SK-N-SH treated with all-trans-retinoic acid at 6 μM for 48 hours (cell line): ENCODE measurements around the gene APBB1IP.
A peak's percentile ranks its signal among the peaks of the same experiment; 100 is the strongest.

Source experiments
- ATAC-seq: fragments of 200-7000 bp; cut with Tn5 transposase; 3 replicates; pipeline ENCODE4 v1.9.1; 2020; ENCODE audit warnings: mild to moderate bottlenecking, moderate library complexity
- ARNTL ChIP-seq: fragments of 450-650 bp; formaldehyde crosslinking; IDR thresholded peaks from 2 replicates; pipeline ENCODE4 v1.5.0; 2020; ENCODE audit warnings: low read depth, mild to moderate bottlenecking, moderate library complexity, borderline replicate concordance
- BACH2 ChIP-seq: fragments of 250-450 bp; sonication (Bioruptor Pico); IDR thresholded peaks from 2 replicates; pipeline ENCODE4 v1.9.0; 2021; ENCODE audit warnings: mild to moderate bottlenecking, borderline replicate concordance
- CSDC2 ChIP-seq: fragments of 250-450 bp; sonication (Bioruptor Pico); IDR thresholded peaks from 2 replicates; pipeline ENCODE4 v1.5.0; 2020; ENCODE audit warnings: mild to moderate bottlenecking, moderate library complexity
- ESRRG ChIP-seq: fragments of 250-450 bp; sonication (Bioruptor Pico); IDR thresholded peaks from 2 replicates; pipeline ENCODE4 v1.6.1; 2021; ENCODE audit warnings: mild to moderate bottlenecking
- GLIS3 ChIP-seq: fragments of 250-450 bp; sonication (Bioruptor Pico); IDR thresholded peaks from 2 replicates; pipeline ENCODE4 v1.5.0; 2020; ENCODE audit warnings: mild to moderate bottlenecking, moderate library complexity
- ISL1 ChIP-seq: fragments of 250-450 bp; sonication (Bioruptor Pico); IDR thresholded peaks from 2 replicates; pipeline ENCODE4 v2.1.2; 2022; ENCODE audit warnings: mild to moderate bottlenecking, moderate library complexity
- OSR1 ChIP-seq: fragments of 250-450 bp; sonication (Bioruptor Pico); IDR thresholded peaks from 2 replicates; pipeline ENCODE4 v1.8.0; 2022; ENCODE audit warnings: moderate library complexity, mild to moderate bottlenecking, inconsistent platforms
- PPARA ChIP-seq: fragments of 250-450 bp; sonication (Bioruptor Pico); IDR thresholded peaks from 2 replicates; pipeline ENCODE4 v1.5.0; 2020; ENCODE audit warnings: mild to moderate bottlenecking, borderline replicate concordance
- RARB ChIP-seq: fragments of 250-450 bp; sonication (Bioruptor Pico); IDR thresholded peaks from 2 replicates; pipeline ENCODE4 v1.8.0; 2021; ENCODE audit warnings: mild to moderate bottlenecking, moderate library complexity
- SNAI2 ChIP-seq: fragments of 250-450 bp; sonication (Bioruptor Pico); IDR thresholded peaks from 2 replicates; pipeline ENCODE4 v1.5.0; 2020; ENCODE audit warnings: mild to moderate bottlenecking, moderate library complexity
- TCF4 ChIP-seq: fragments of 250-450 bp; sonication (Bioruptor Pico); IDR thresholded peaks from 2 replicates; pipeline ENCODE4 v1.8.0; 2021; ENCODE audit warnings: mild to moderate bottlenecking, moderate library complexity, borderline replicate concordance
- TOX ChIP-seq: fragments of 250-450 bp; sonication (Bioruptor Pico); IDR thresholded peaks from 2 replicates; pipeline ENCODE4 v1.8.0; 2021; ENCODE audit warnings: mild to moderate bottlenecking, moderate library complexity, borderline replicate concordance
- ZC3H10 ChIP-seq: fragments of 250-450 bp; sonication (Bioruptor Pico); IDR thresholded peaks from 2 replicates; pipeline ENCODE4 v1.5.1; 2021; ENCODE audit warnings: mild to moderate bottlenecking, moderate library complexity
- ZFP3 ChIP-seq: fragments of 250-450 bp; sonication (Bioruptor Pico); IDR thresholded peaks from 2 replicates; pipeline ENCODE4 v1.5.0; 2020; ENCODE audit warnings: mild to moderate bottlenecking, moderate library complexity
- ZFP30 ChIP-seq: fragments of 450-650 bp; formaldehyde crosslinking; IDR thresholded peaks from 2 replicates; pipeline ENCODE4 v1.5.0; 2022; ENCODE audit warnings: mild to moderate bottlenecking, moderate library complexity
- ZNF565 ChIP-seq: fragments of 450-650 bp; formaldehyde crosslinking; conservative IDR thresholded peaks from 2 replicates; pipeline ENCODE4 v1.5.0; 2020; ENCODE audit warnings: low read depth, mild to moderate bottlenecking, moderate library complexity
- ZNF70 ChIP-seq: fragments of 450-650 bp; formaldehyde crosslinking; IDR thresholded peaks from 2 replicates; pipeline ENCODE4 v1.5.0; 2020; ENCODE audit warnings: mild to moderate bottlenecking, moderate library complexity
- TF ChIP-seq, protein P1 (sequence below): fragments of 250-450 bp; sonication (Bioruptor Pico); IDR thresholded peaks from 2 replicates; pipeline ENCODE4 v1.8.0; 2020; ENCODE audit warnings: mild to moderate bottlenecking, moderate library complexity, borderline replicate concordance
- TF ChIP-seq, protein P2 (sequence below): fragments of 250-450 bp; sonication (Bioruptor Pico); IDR thresholded peaks from 2 replicates; pipeline ENCODE4 v1.8.0; 2021; ENCODE audit warnings: low read depth, mild to moderate bottlenecking, moderate library complexity, borderline replicate concordance
- TF ChIP-seq, protein P3 (sequence below): fragments of 250-450 bp; sonication (Bioruptor Pico); IDR thresholded peaks from 2 replicates; pipeline ENCODE4 v1.5.1; 2020; ENCODE audit warnings: low read depth, mild to moderate bottlenecking, moderate library complexity
- TF ChIP-seq, protein P4 (sequence below): fragments of 250-450 bp; sonication (Bioruptor Pico); IDR thresholded peaks from 2 replicates; pipeline ENCODE4 v1.5.0; 2020; ENCODE audit warnings: mild to moderate bottlenecking, moderate library complexity
- TF ChIP-seq, protein P5 (sequence below): fragments of 250-450 bp; sonication (Bioruptor Pico); IDR thresholded peaks from 2 replicates; pipeline ENCODE4 v1.5.1; 2021; ENCODE audit warnings: mild to moderate bottlenecking, moderate library complexity

Gene APBB1IP

DNA sequence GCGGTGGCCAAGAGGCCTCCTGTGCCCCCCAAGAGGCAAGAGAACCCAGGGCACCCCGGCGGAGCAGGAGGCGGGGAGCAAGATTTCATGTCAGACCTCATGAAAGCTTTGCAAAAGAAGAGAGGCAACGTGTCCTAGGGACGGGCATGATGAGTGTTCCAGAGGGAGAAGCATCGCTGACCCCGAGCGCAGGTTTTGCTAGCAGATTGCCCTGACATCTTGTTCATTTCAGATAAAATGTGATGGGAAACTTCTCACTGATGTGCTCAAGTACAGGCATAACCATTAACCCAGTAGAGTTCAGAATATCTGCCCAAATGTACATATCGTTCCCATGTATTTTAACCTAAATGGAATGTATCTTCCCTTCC is 129.2 kb downstream of the APBB1IP start:
- ATAC-seq = peak; percentile 40; the same call in 2 of the 3 replicates
- TF ChIP-seq ZFP30 (CRISPR knock-in tag) (no peak), ARNTL (CRISPR knock-in tag) (no peak), OSR1 (CRISPR knock-in tag) (no peak), ZC3H10 (CRISPR knock-in tag) (no peak), TOX (CRISPR knock-in tag) (no peak), ZNF70 (CRISPR knock-in tag) (no peak), RARB (CRISPR knock-in tag) (no peak), ESRRG (CRISPR knock-in tag) (no peak), BACH2 (CRISPR knock-in tag) (no peak), TCF4 (CRISPR knock-in tag) (no peak), ZFP3 (no peak), PPARA (CRISPR knock-in tag) (no peak), GLIS3 (no peak), ISL1 (CRISPR knock-in tag) (no peak), ZNF565 (CRISPR knock-in tag) (no peak)
- TF ChIP-seq, protein P1, sequence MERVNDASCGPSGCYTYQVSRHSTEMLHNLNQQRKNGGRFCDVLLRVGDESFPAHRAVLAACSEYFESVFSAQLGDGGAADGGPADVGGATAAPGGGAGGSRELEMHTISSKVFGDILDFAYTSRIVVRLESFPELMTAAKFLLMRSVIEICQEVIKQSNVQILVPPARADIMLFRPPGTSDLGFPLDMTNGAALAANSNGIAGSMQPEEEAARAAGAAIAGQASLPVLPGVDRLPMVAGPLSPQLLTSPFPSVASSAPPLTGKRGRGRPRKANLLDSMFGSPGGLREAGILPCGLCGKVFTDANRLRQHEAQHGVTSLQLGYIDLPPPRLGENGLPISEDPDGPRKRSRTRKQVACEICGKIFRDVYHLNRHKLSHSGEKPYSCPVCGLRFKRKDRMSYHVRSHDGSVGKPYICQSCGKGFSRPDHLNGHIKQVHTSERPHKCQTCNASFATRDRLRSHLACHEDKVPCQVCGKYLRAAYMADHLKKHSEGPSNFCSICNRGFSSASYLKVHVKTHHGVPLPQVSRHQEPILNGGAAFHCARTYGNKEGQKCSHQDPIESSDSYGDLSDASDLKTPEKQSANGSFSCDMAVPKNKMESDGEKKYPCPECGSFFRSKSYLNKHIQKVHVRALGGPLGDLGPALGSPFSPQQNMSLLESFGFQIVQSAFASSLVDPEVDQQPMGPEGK = no peak
- TF ChIP-seq, protein P2, sequence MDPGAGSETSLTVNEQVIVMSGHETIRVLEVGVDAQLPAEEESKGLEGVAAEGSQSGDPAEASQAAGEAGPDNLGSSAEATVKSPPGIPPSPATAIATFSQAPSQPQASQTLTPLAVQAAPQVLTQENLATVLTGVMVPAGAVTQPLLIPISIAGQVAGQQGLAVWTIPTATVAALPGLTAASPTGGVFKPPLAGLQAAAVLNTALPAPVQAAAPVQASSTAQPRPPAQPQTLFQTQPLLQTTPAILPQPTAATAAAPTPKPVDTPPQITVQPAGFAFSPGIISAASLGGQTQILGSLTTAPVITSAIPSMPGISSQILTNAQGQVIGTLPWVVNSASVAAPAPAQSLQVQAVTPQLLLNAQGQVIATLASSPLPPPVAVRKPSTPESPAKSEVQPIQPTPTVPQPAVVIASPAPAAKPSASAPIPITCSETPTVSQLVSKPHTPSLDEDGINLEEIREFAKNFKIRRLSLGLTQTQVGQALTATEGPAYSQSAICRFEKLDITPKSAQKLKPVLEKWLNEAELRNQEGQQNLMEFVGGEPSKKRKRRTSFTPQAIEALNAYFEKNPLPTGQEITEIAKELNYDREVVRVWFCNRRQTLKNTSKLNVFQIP = no peak
- TF ChIP-seq, protein P3, sequence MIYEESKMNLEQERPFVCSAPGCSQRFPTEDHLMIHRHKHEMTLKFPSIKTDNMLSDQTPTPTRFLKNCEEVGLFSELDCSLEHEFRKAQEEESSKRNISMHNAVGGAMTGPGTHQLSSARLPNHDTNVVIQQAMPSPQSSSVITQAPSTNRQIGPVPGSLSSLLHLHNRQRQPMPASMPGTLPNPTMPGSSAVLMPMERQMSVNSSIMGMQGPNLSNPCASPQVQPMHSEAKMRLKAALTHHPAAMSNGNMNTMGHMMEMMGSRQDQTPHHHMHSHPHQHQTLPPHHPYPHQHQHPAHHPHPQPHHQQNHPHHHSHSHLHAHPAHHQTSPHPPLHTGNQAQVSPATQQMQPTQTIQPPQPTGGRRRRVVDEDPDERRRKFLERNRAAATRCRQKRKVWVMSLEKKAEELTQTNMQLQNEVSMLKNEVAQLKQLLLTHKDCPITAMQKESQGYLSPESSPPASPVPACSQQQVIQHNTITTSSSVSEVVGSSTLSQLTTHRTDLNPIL (CRISPR knock-in tag) = no peak
- TF ChIP-seq, protein P4, sequence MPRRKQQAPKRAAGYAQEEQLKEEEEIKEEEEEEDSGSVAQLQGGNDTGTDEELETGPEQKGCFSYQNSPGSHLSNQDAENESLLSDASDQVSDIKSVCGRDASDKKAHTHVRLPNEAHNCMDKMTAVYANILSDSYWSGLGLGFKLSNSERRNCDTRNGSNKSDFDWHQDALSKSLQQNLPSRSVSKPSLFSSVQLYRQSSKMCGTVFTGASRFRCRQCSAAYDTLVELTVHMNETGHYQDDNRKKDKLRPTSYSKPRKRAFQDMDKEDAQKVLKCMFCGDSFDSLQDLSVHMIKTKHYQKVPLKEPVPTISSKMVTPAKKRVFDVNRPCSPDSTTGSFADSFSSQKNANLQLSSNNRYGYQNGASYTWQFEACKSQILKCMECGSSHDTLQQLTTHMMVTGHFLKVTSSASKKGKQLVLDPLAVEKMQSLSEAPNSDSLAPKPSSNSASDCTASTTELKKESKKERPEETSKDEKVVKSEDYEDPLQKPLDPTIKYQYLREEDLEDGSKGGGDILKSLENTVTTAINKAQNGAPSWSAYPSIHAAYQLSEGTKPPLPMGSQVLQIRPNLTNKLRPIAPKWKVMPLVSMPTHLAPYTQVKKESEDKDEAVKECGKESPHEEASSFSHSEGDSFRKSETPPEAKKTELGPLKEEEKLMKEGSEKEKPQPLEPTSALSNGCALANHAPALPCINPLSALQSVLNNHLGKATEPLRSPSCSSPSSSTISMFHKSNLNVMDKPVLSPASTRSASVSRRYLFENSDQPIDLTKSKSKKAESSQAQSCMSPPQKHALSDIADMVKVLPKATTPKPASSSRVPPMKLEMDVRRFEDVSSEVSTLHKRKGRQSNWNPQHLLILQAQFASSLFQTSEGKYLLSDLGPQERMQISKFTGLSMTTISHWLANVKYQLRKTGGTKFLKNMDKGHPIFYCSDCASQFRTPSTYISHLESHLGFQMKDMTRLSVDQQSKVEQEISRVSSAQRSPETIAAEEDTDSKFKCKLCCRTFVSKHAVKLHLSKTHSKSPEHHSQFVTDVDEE = no peak
- TF ChIP-seq, protein P5, sequence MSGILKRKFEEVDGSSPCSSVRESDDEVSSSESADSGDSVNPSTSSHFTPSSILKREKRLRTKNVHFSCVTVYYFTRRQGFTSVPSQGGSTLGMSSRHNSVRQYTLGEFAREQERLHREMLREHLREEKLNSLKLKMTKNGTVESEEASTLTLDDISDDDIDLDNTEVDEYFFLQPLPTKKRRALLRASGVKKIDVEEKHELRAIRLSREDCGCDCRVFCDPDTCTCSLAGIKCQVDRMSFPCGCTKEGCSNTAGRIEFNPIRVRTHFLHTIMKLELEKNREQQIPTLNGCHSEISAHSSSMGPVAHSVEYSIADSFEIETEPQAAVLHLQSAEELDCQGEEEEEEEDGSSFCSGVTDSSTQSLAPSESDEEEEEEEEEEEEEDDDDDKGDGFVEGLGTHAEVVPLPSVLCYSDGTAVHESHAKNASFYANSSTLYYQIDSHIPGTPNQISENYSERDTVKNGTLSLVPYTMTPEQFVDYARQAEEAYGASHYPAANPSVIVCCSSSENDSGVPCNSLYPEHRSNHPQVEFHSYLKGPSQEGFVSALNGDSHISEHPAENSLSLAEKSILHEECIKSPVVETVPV = no peak

DNA sequence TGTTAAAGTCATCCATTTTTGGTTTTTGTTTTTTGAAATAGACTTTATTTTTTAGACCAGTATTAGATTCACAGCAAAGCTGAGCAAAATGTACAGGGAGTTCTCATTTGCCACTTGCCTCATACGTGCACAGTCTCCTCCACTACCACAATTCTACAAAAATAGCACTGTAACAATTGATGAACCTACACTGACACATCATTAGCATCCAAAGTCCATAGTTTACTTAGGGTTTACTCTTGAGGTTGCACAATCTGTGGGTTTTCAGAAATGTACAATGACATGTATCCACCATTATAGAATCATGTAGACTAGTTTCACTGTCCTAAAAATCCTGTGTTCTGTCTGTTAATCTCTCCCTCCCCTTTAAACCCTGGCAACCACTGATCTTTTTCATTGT is 133.5 kb downstream of the APBB1IP start:
- ATAC-seq = no peak
- no peak for TF ChIP-seq PPARA (CRISPR knock-in tag)
- TF ChIP-seq SNAI2 (CRISPR knock-in tag) = no peak
- TF ChIP-seq ZFP3 = no peak
- TF ChIP-seq, protein P4 = no peak
- no peak for TF ChIP-seq CSDC2
- no peak for TF ChIP-seq BACH2 (CRISPR knock-in tag)
- TF ChIP-seq ZNF565 (CRISPR knock-in tag) = no peak
- TF ChIP-seq ESRRG (CRISPR knock-in tag) = no peak
- TF ChIP-seq ZC3H10 (CRISPR knock-in tag) = no peak
- TF ChIP-seq TOX (CRISPR knock-in tag) = no peak
- TF ChIP-seq TCF4 (CRISPR knock-in tag) = no peak
- no peak for TF ChIP-seq RARB (CRISPR knock-in tag)
- TF ChIP-seq OSR1 (CRISPR knock-in tag) = no peak
- no peak for TF ChIP-seq ZNF70 (CRISPR knock-in tag)
- TF ChIP-seq ZFP30 (CRISPR knock-in tag) = no peak
- TF ChIP-seq ISL1 (CRISPR knock-in tag) = no peak
- TF ChIP-seq, protein P3 (CRISPR knock-in tag) = no peak
- TF ChIP-seq, protein P1 = no peak
